HepG2 (cell line): ENCODE measurements around the gene GRIN2D.

ENCODE experiments used
- CERS6 ChIP-seq: sonication (generic); formaldehyde crosslinking; IDR thresholded peaks from 2 replicates; pipeline ENCODE4 v1.5.0; 2020; ENCODE audit warnings: missing genetic modification reagents
- ZNF740 ChIP-seq: sonication (generic); formaldehyde crosslinking; IDR thresholded peaks from 2 replicates; pipeline ENCODE4 v1.4.0; 2020; ENCODE audit warnings: missing genetic modification reagents

GRCh38 chr19:48405850-48406249 lies 12.4 kb downstream of the GRIN2D start:
- TF ChIP-seq CERS6 (CRISPR knock-in tag) (no peak), ZNF740 (CRISPR knock-in tag) (no peak)
